NCI-H510A treated with DMSO at 0.1 percent for 48 hours (cell line): Measurements from ENCODE around the gene TMEM200C.
A peak's percentile ranks its signal among the peaks of the same experiment; 100 is the strongest.

Experiments used
- DNase-seq: peaks from one replicate; lab custom pipeline; 2025; lab: John Stamatoyannopoulos, UW

Gene TMEM200C

GRCh38 chr18:5895299-5895875 lies at the start of gene TMEM200C:
Gene TMEM200C (minus strand): TSS chr18:5895522. CDS start chr18:5892063, 3,459 bp downstream.
- DNase-seq: no peak

- DNase-seq: no peak
Observed at GRCh38 chr18:5944448-5944847, 49.1 kb upstream of the TMEM200C start.

DNA sequence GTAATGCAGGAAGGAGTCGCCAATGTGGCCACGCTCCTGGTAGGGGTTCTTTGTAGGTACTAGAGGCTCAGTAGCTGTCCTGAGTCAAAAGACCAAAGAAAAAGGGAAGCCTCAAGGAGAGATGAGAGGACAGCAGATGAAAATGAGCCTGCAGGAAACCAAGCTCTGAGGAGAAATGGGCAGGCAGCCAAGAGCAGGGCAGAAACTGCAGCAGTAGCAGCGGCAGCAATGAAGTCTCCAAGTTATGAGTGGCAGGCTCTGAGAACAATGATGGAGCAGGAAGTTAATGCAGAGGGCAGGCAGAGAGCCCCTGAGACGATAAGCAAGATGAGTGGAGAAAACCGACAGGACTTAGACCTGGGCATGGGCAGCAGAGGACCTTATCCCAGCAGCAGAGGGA lies 48.2 kb upstream of the TMEM200C start:
- DNase-seq: peak; percentile 83

GRCh38 chr18:5942591-5942990 lies 47.3 kb upstream of the TMEM200C start:
- no peak for DNase-seq

DNA sequence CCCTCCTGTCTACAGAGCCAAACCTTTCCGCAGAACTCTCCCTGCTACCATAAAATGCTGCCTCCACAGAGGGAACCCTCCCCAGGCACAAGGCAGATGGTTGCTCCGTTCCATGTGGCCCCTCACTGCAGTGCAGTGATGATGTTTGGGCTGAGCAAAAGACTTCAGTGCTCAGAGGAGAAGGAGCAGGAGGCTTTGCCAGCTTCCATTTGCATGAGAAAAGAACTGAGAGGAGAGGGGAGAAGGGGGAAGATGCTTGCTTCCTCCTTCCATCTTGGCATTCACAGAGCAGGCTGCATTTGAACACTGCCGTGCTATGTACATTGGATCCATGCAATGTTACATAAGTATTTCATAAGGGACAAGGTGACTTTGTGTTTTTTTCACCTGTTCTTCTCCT lies 46.6 kb upstream of the TMEM200C start:
- DNase-seq: no peak

- DNase-seq: no peak
Observed at GRCh38 chr18:5939801-5940667, 44.7 kb upstream of the TMEM200C start.

GRCh38 chr18:5937795-5938194 lies 42.5 kb upstream of the TMEM200C start:
- no peak for DNase-seq

DNA sequence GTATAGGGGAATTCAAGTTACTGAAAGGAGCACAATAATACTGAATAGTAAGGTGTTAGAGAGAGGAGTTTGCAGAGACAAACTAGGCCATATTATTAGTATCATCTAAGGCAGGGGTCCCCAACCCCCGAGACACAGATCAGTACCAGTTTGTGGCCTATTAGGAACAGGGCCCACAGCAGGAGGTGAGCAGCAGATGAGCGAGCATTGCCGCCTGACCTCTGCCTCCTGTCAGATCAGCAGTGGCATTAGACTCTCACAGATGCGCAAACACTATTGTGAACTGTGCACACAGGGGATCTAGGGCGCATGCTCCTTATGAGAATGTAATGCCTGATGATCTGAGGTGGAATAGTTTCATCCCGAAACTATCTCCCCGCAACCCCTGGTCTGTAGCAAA lies 41.8 kb upstream of the TMEM200C start:
- DNase-seq: no peak

- no peak for DNase-seq
Observed at GRCh38 chr18:5930789-5931188, 35.5 kb upstream of the TMEM200C start.

- DNase-seq: peak; percentile 83
Observed at GRCh38 chr18:5918205-5918858, 23.0 kb upstream of the TMEM200C start.

GRCh38 chr18:5914951-5915350 lies 19.6 kb upstream of the TMEM200C start:
- DNase-seq: no peak

DNA sequence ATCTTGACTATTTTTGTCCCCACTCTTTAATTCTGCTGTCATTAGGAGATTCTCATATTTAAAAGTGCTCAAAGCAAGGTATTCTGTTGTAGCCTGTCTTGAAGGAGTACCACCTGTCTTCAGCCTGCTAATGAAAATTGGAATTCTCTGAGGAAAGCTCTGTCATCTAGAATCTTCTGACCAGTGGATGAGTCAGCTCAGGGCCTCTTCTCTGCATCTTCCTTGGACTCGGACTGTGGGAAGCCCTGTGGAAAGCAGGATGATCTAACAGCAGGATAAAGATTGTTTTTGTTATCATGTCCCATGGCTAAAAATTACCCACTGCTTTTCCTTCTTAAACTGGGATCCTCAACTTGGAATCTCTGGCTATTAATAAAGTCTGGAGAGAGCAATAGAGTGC lies 18.7 kb upstream of the TMEM200C start:
- DNase-seq: no peak

DNA sequence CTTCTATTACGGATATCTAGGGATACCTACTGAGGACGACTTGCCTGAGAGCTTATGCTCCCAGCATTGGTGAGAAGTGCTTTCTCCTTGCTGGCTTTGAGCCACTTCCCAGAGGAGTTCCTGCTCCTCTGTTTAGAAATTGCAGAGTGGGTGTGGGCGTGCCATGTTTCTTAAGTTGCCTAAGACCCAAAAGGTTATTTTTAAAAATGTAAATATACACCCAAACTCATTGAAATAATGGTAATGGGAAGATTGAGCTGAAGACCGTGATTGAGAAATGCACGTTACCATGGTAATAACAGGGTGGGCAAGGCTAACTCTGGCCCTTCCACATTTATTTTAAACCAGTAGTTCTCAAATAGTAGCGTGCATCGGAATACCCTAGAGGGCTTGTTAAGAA lies 17.2 kb upstream of the TMEM200C start:
- no peak for DNase-seq

DNA sequence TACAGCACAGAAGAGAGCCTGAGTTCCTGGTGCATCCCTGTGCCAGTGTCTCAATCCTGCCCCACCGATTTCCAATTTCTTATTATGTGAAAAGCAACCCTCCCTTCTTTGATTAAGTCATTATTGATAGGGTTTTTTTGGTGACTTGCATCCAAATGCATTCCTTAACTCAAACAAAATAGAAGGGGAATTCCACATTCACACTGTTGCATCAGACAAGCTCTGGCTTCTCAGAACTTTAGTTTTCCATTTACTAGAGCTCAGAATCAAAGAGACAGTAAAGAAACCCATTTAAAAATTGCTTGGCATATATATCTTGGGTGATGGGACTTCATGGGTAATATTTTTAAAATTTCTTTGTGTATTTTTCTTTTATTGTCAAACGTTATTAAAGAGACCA lies 13.8 kb upstream of the TMEM200C start:
- DNase-seq: no peak

GRCh38 chr18:5903386-5903785 lies 8.1 kb upstream of the TMEM200C start:
- DNase-seq: no peak

DNA sequence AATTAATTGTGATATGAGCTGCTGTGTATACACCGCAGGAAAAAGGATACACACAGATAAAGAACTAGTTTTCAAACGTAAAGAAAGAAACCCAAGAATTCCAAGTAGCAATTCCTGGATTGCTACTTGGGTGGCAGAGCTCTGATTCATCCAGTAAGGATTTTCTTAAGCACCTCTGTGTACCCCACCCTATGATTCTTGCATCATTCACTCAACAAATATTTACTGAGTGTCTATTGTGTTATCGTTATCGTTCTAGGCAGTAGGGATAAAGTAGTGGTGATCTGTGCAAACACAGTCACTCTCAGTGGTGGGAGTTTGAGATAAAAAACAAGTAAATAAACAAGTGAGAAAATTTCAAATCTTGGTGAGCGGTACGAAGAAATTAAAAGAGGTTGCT lies 4.9 kb upstream of the TMEM200C start:
- DNase-seq: no peak

DNA sequence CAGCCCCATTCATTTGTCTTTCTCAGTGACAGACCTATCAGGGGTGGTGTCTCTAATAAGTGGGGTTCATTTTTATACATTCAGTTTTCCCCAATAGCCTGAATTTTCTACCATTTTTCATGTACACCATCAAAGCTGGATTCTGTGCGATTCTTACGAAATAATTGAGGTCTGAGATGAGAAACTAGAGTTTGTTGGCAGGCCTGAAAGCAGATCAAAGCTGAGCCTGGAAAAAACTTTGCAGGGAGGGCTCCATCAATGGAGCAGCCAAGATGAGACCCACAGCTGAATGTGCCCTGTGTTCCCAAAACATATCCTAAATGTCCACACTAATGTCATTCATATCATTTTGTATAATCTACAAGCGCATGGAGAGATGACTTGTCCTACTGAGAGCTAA lies 4.5 kb upstream of the TMEM200C start:
- DNase-seq: no peak

DNA sequence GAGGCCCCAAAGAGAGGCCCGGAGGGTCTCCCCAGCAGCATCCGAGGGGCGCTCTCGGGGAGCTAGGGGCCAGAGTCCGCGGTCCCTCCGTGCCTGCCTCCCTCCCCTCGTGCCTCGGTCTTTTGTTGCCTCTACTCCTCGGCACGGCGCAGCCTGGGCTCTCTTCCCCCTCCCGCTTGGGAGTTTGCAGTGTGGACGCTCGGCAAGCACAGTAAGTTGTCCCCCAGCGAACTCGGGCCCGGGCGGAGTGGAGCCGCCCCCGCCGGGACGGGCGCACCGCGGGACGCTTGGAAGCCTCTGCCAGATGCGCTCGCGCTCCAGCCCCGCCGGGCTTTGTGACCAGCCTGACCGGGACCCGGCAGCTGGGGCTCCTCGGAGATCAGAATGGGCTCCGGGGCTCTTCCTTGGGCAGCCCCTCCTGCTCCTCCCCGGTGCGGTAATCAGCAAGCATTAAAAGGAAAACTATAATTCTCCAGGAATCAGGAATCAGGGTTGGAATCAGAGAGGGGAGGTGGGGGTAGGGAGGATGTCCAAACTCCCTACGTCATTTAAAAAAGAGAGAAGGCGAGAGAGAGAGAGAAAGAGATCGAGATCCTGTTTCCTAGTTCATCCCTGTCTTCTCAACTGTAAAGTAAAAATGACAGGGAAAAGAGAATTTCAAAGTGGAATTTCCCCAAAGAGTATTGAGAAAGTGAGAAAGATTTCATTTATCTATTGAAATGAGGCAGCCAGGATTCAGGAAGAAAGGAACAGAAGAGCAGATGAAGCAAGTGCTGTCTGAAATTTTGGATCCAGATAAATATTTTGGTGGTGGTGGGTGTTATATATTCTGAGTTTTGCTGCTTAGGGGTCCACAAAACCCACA lies 786 bp upstream of the TMEM200C start:
- peak; percentile 75 for DNase-seq

DNA sequence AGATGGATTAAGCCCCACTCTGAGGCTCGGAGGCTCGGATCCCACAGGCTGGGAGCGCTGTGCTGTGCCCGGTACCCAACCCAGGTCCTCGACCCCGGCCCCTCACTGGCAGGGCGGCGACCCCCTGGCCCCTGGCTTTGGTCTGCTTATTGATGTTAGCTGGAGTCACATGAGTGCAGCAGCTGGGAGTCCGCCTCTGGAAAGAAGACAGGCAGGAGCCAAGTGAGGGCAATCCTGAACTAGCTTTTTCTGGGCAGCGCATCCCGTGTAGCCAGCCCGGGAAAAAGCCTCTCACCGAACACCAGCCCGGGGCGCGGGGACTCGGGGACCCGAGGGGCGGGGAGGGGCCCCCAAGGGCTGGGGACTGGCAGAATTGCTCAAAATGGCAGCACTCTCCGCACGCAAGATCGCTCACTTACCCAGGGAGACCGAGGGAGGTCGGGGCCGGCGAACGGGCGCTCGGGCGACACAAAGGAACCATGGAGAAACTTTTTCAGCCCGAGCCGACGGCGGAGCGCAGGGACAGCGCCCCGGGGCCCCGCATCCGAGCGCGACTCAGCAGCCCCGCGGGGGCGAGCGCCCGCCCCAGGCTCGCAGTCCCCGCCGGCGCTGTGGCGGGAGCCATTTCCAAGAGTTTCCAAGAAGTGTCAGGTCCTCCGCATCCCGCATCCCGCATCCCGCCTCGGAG lies 567 bp downstream of the TMEM200C start:
- DNase-seq: peak; percentile 75

DNA sequence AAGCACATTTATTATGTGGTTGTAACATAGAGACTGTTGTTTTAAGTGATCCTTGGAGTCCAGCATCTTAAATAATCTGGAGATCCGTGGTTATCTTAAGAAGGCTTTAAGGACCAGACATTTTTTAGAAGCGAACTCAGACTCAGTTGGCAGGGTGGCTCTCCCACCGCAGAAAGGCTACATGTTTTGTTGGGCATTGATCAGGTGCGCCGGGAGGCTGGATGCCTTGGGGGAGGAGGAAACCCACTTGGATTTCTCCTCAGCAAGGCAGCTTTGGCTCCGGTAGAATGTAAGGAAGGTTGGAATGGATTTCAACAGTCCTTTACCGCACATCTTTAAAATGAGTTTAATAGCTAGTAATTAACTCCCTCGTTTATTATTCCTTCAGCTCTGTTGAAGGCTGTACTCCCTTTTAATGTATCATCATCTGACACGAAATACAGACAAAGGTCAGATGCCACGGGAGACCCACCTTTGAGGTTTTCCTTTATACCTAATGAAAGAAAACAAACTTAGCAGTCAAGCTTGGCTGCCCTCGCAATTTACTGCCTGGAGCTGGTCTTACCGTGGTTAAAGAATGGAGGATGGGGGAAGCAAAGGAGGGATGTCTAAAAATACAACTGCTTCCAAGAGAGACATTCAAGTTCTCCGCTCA lies 1.2 kb downstream of the TMEM200C start:
- peak; percentile 50 for DNase-seq

DNA sequence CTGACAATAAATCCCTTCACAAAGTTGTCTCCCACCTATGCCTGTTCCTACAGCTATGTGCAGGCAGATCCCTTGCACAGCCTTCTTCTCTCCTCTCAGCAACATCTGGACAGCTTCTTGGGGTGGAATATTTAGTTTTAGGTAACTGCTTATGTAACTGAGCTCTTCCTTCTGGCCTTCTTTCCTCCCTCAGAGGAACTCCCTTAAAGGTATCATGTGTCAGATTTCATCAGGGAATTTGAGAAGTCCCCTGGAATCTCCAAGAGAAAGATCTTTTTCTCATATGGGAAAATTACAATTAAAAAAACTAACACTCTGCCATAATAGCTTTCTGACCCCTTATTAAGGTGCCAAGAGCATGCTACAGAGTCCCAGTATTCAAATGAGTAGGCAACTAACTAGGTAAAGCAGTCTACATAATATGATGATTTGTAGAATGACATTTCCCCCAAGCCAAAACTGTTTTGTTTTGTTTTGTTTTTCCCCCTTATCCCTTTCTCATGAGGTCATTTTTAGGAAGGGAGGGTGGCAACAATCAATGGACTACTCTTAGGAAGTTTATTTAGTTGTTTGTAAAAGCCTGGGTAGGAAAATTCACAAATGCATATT lies 2.4 kb downstream of the TMEM200C start:
- DNase-seq: no peak
